Lung microvascular endothelial cell (primary cell): ENCODE data around the gene MYL4. TPM values are rescaled to one million over a fixed set of nuclear protein-coding genes. Genes with fewer than 3 reads are reported as not detected.
A peak's percentile ranks its signal among the peaks of the same experiment; 100 is the strongest.
"Not testable (repeated sequence)": the region's sequence is repeated elsewhere in the genome, so short reads cannot be mapped to it uniquely, and the experiment has no call there.

Source experiments
- DNase-seq, 2 donors: peaks; one replicate each; pipeline versions ENCODE4 v3.0.0 to v3.0.0-alpha.2; 2010; ENCODE audit warnings: low read depth in 2 of 2
- total RNA-seq: library from RNA; depleted of rRNA; stranded (reverse); fragments of >200 nt; gene quantifications from 2 replicates; pipeline ENCODE4 v1.2.1, GENCODE V29; 2014

Gene MYL4
- total RNA-seq, 1 donor from 2014 or later, result 0.40 TPM

- no peak for DNase-seq
Observed at GRCh38 chr17:47193931-47194511, 15.1 kb upstream of the MYL4 start.

GRCh38 chr17:47197821-47198220 is 11.3 kb upstream of the MYL4 start:
- DNase-seq, result no peak

DNA sequence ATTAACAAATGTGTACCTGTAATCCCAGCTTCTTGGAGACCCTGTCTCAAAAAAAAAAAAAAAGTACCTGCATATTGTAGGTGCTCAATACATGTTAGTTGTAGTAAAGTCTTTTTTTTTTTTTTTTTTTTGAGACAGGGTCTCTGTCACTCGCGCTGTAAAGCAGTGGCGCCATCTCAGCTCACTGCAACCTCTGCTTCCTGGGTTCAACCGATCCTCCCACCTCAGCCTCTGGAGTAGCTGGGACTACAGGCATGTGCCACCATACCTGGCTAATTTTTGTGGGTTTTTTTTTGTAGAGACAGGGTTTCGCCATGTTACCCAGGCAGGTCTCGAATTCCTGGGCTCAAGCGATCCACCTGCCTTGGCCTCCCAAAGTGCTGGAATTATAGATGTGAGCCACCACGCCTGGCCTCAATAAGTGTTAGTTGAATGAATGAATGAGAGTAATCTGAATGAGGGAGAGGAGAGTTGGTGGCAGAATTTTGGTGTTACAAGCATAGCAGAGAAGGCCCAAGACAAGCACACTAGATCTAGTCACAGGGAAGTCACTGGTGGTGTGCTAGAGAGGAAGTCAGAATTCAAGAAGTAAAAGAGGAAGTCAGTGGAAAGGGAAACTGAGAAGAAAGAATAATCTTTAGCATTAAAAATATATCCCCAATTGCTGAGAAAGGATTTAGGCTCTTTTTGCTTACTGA is 9.4 kb upstream of the MYL4 start:
- DNase-seq, result no peak

DNA sequence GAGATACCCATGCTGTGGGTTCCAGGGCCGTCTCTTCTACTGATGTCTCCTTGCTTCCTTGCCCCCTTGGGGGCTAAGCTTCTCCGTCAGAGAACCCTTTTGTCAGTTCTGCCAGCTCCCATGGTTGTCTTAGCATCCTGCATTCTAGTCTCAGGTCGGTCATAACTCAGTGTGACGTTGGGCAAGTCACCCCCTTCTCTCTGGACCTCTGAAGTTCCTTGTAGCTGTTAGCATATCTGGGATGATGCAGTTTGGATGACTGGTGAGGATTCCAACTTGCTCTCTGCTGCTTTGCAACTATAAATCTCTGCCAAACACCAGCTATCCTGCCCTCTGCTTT is 8.9 kb upstream of the MYL4 start:
- DNase-seq, result no peak

- DNase-seq, result no peak
Observed at GRCh38 chr17:47201166-47201565, 8.0 kb upstream of the MYL4 start.

GRCh38 chr17:47203984-47204721 is 5.0 kb upstream of the MYL4 start:
- peak in 1 of 2 donors; percentile 10 for DNase-seq

- DNase-seq, result no peak
Observed at GRCh38 chr17:47204722-47205418, 4.3 kb upstream of the MYL4 start.

GRCh38 chr17:47205419-47205963 is 3.7 kb upstream of the MYL4 start:
- DNase-seq, result peak in 1 of 2 donors; percentile 27

DNA sequence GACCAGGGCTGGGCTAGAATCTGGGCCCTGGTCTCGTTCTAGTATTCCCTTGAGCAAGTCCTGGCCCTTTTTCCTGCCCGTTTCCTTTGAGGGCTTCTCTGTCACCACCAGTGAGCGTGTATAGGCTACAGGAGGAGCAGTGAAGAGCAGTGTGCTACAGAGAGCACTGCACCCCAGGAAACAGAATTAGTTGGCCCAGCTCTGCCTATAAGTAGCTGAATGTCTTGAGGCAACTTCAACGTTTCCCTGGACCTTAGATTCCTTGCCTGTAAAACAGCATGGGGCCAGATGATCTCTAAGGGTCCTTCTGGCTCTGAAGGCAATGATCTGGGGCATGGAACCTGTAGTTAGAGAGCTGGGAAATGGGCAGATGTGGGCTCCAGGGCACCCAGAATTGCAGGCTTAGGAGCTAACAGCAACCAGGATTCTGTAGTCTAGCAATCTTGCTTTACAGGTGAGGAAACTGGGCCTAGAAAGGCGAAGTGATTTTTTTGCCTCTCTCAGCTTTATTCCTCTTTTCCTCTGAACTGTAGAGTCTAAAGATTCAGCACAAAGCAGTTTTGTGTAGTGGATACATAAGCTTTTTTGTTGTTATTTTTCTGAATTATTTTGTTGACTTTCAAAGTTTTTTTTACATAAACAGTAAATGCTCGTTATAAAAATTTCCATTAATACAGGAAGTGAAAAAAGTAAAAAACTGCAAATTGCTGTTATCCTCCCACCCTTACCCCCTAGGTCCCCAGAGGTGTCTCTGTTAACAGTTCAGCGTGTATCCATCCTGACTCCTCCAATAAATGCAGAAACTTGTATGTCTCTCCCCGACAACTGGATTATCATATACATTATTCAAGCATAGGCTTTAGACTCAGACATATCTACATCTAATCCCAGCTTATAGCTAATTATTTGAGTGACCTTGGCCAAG is 1.7 kb upstream of the MYL4 start:
- DNase-seq, result no peak

DNA sequence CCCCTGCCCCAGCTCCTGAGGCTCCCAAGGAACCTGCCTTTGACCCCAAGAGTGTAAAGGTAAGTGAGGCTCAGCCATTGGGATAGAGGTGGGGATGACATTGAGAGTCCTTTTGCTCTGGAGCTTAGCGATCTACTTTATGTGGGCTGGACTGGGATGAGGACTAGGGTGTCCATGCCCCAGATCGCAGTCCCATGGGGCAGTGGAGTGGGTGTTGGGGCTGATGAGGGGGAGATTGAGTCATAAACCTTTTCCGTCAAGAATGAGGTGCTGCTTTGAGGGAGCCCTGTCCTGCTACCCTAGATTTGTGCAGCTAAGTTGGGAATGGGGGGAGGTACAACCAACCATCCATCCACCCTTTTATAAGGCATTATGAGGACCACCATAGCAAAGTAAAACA is 351 bp downstream of the MYL4 start:
- no peak for DNase-seq

DNA sequence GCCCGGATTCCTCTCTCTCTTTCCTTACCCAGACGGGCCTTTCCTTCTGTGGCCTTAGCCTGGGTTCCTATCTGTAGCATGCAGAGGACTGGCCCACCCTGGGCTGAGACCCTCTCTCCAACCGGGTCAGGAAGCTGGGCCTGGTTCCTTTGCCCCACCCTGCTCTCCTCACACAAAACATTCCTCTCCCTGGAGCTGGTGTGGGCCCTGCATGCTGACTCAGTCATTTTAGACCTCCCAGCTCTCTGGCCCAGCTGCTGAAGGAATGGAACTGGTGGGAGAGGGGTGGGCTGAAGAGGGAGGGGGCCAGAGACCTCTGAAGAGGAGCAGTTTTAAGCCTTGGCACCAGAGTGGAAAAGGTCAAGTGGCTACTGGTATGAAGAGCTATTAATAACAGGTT is 957 bp downstream of the MYL4 start:
- no peak for DNase-seq

GRCh38 chr17:47210779-47211178 is 1.6 kb downstream of the MYL4 start:
- no peak for DNase-seq

- DNase-seq, result no peak
Observed at GRCh38 chr17:47212458-47212857, 3.3 kb downstream of the MYL4 start.

- no peak for DNase-seq
Observed at GRCh38 chr17:47213540-47213939, 4.4 kb downstream of the MYL4 start.

DNA sequence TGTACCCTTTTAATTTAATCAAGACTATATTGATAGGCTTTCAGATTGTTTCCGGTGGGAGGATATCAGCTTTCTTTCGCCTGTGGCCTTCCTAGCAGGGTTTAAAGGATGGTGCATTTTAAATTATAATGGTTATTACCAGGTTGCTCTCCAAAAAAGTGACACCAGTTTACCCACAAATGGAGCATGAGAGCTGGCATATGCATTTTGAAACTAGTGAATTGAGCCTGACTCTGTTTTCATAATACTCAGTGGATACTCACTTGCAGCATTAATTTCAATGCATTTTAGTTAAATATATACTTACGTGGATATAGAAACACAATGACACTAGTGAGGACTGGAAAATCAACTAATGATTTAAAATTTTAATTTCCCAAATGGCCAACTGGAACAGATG is 5.8 kb downstream of the MYL4 start:
- no peak for DNase-seq

- not testable (repeated sequence) for DNase-seq
Observed at GRCh38 chr17:47216821-47217220, 7.7 kb downstream of the MYL4 start.

DNA sequence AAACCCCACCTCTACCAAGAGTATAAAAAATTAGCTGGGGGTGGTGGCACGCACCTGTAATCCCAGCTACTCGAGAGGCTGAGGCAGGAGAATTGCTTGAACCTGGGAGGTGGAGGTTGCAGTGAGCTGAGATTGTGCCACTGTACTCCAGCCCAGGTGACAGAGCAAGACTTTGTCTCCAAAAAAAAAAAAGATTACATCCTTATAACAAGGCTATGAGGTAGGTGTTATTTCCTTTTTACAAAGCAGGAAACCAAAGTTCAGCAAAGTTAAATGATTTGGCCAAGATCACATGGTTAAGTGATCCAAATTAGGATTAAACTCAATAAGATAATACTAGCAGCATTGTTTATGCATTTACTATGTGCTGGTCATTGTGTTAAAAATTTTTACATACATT is 8.1 kb downstream of the MYL4 start:
- peak in 1 of 2 donors; percentile 44 for DNase-seq

DNA sequence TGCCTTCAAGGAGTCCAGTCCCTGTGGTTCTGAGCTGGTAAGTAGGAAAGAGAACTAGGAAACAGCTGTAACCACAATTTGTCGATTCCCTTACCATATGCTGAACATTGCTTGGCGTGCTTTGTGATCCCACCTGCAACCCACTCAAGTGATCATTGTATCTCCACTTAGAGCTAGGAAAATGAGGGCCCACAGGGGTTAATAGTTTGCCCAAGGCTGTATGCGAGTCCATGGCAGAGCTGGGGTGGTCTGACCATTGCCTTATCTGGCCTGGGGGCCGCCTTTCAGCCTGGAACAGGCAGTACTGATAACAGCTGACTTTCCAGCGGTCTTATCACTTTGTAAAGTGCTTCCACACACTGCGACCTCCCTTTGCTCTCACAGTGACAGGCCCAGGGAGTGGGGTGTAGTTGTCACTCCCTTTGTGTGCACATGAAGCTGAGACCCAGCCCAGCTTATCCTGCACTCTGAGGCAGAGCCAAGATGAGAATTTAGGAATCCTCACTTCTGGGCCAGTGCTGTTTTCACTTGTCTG is 9.8 kb downstream of the MYL4 start:
- peak; percentile 26 to 47 for DNase-seq

DNA sequence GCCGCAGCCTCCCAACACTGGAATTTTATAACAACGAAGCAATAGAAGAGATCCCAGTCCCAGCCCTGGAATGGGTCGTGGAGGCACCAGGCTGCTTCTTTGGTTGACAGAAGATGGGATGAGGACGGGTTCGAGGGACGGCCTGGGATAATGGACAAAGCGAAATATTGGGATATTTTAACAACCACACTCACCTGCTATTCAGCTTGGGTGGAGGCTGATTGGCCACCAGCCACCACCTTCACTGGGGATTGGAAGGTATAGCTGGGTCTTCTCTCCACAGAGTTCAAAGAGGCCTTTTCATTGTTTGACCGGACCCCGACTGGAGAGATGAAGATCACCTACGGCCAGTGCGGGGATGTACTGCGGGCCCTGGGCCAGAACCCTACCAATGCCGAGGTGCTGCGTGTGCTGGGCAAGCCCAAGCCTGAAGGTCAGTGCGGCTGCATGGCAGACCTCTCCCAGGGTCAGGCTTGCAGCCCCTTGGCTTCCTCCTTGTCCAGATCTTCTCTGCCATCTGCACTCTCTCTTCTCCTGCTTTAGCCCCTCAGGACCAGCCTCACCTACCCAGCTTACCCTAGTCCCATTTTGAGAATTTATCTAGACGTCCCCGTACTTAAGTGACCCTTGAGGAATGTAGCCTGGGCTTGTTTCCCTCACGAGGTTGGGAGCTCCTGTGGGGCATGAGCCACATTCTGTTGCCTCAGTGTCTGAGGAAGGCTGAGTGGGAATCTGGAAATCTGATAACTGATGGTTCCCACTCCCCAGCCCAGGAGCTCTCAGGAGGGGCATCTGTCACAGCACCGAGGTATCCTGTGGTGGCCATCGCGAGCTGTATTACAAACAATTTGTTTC is 10.7 kb downstream of the MYL4 start:
- no peak for DNase-seq

GRCh38 chr17:47220531-47220999 is 11.4 kb downstream of the MYL4 start:
- DNase-seq, result no peak
